Transverse colon (tissue), 4 donors: ENCODE data around the gene MGMT. TPM values are rescaled to one million over a fixed set of nuclear protein-coding genes. Genes with fewer than 3 reads are reported as not detected.

Experiments used
- DNase-seq: peaks from one replicate; pipeline ENCODE4 v3.0.0-alpha.2; 2019
- H3K27ac ChIP-seq, 4 donors: fragments of 200-600 bp; sonication (generic); 2 replicates each; pipeline ENCODE4 v1.5.1; 2016 to 2018; ENCODE audit warnings: inconsistent platforms in 4 of 4
- H3K27me3 ChIP-seq: fragments of 200-600 bp; sonication (generic); 2 replicates; pipeline ENCODE4 v1.5.1; 2017; ENCODE audit warnings: inconsistent platforms
- H3K36me3 ChIP-seq, 4 donors: fragments of 200-600 bp; sonication (generic); 2 replicates each; pipeline ENCODE4 v1.5.1; 2017 to 2019; ENCODE audit warnings: inconsistent platforms in 4 of 4
- H3K4me1 ChIP-seq, 4 donors: fragments of 200-600 bp; sonication (generic); 2 replicates each; pipeline ENCODE4 v1.5.1; 2017 to 2020; ENCODE audit warnings: inconsistent platforms in 4 of 4
- H3K4me3 ChIP-seq, 4 donors: fragments of 200-600 bp; sonication (generic); 1 replicate in 1 of 4; 2 replicates in 3 of 4; pipeline versions ENCODE4 v1.5.1 to v1.6.1; 2017 to 2019; ENCODE audit warnings: inconsistent platforms in 4 of 4
- H3K9me3 ChIP-seq, 2 donors: fragments of 200-600 bp; sonication (generic); 2 replicates each; pipeline ENCODE4 v1.5.1; 2017 to 2019; ENCODE audit warnings: inconsistent platforms in 2 of 2
- CTCF ChIP-seq, 5 experiments: fragments of 200-600 bp in 3 of 5; fragments of 450-650 bp in 2 of 5; sonication (generic) in 3 of 5; IDR thresholded peaks; 1 replicate in 2 of 5; 2 replicates in 3 of 5; pipeline ENCODE4 v1.5.1; 2016 to 2017; ENCODE audit warnings: antibody characterized with exemption in 5 of 5, inconsistent platforms in 3 of 5, mild to moderate bottlenecking in 2 of 5, moderate library complexity in 1 of 5
- EP300 ChIP-seq: sonication (generic); formaldehyde crosslinking; IDR thresholded peaks from one replicate; pipeline ENCODE4 v1.6.1; 2017; ENCODE audit warnings: antibody characterized with exemption, low read depth
- POLR2A ChIP-seq: fragments of 450-650 bp; IDR thresholded peaks from one replicate; pipeline ENCODE4 v1.6.1; 2016; ENCODE audit warnings: antibody characterized with exemption, mild to moderate bottlenecking, moderate library complexity
- POLR2AphosphoS5 ChIP-seq, 3 donors: sonication (generic); formaldehyde crosslinking; IDR thresholded peaks; one replicate each; pipeline ENCODE4 v1.6.1; 2016; ENCODE audit warnings: antibody characterized with exemption in 3 of 3
- WGBS, 2 donors: methylation state at CpG; one replicate each; pipeline ENCODE4 v1.1.5; 2018; ENCODE audit warnings: low coverage in 1 of 2; 5-methylcytosine and 5-hydroxymethylcytosine counted together
- in situ Hi-C, 4 donors: fragments of 200-750 bp; cut with MboI; loops; one replicate each; pipeline versions ENCODE4 v1.15.0 to v1.15.1; 2017; ENCODE audit warnings: low sequenced_read_pairs in 3 of 4, low pct_ligation_motif_present in 1 of 4, low pct_unique_long_range_greater_than_20kb in 1 of 4
- intact Hi-C: fragments of 100-400 bp; cut with DNase I; formaldehyde crosslinking; loops from one replicate; pipeline ENCODE4 v1.15.1; 2023; ENCODE audit warnings: low total_unique reads
- total RNA-seq, 4 donors: library from RNA; depleted of rRNA; stranded (reverse); fragments of >200 nt; gene quantifications; one replicate each; pipeline ENCODE4 v1.1.0, GENCODE V29; 2016

Gene MGMT
- total RNA-seq, 4 donors from 2014 or later, result 6.6 to 28.9 (median 14.0) TPM

- H3K36me3 ChIP-seq, result no peaks in the 10 kb centered on the region
- peaks cover 32 to 38% of the 10 kb centered on the region in 2 donors for H3K9me3 ChIP-seq
- H3K4me1 ChIP-seq, result no peaks in the 10 kb centered on the region
- in situ Hi-C loops, result no loop called here
- no peak overlapping the region for H3K27ac ChIP-seq
- no peak for DNase-seq
- WGBS, 2 donors, result 95 to 100% methylated on average over 1 of the region's 1 CpG
- TF ChIP-seq EP300, result no peak
- TF ChIP-seq POLR2A, result no peak
- TF ChIP-seq CTCF (IDR thresholded peaks at IDR 0.05), result no peak
- no peak for TF ChIP-seq POLR2AphosphoS5 (IDR thresholded peaks at IDR 0.05)
- no peaks in the 10 kb centered on the region for H3K27me3 ChIP-seq
- no peak overlapping the region for H3K4me3 ChIP-seq
- intact Hi-C loops, result no loop called here
Measured at GRCh38 chr10:129481641-129482040, 14.6 kb downstream of the MGMT start.

- no peaks in the 10 kb centered on the region for H3K36me3 ChIP-seq
- TF ChIP-seq CTCF (IDR thresholded peaks at IDR 0.05) (no peak), POLR2A (no peak), EP300 (no peak), POLR2AphosphoS5 (IDR thresholded peaks at IDR 0.05) (no peak)
- WGBS, 2 donors, result 88 to 97% methylated on average over 1 of the region's 1 CpG
- no peak overlapping the region for H3K4me3 ChIP-seq
- H3K27ac ChIP-seq, result no peak overlapping the region
- intact Hi-C loops, result no loop called here
- in situ Hi-C loops, result no loop called here
- H3K27me3 ChIP-seq, result no peaks in the 10 kb centered on the region
- no peaks in the 10 kb centered on the region for H3K4me1 ChIP-seq
- H3K9me3 ChIP-seq, result peaks cover 32 to 38% of the 10 kb centered on the region in 2 donors
- DNase-seq, result no peak
Measured at GRCh38 chr10:129483430-129484010, 16.5 kb downstream of the MGMT start.

- no peaks in the 10 kb centered on the region for H3K36me3 ChIP-seq
- H3K27ac ChIP-seq, result no peak overlapping the region
- no peaks in the 10 kb centered on the region for H3K4me1 ChIP-seq
- no peaks in the 10 kb centered on the region for H3K27me3 ChIP-seq
- no peak for DNase-seq
- no peak overlapping the region for H3K4me3 ChIP-seq
- in situ Hi-C loops (no loop called here), intact Hi-C loops (no loop called here)
- peaks cover 46 to 53% of the 10 kb centered on the region in 2 donors for H3K9me3 ChIP-seq
- TF ChIP-seq POLR2A (no peak), POLR2AphosphoS5 (IDR thresholded peaks at IDR 0.05) (no peak), EP300 (no peak), CTCF (IDR thresholded peaks at IDR 0.05) (no peak)
- 42 to 63% methylated on average over 3 of the region's 3 CpGs for WGBS, 2 donors
Measured at GRCh38 chr10:129486805-129487204, 19.8 kb downstream of the MGMT start.

- intact Hi-C loops, result no loop called here
- TF ChIP-seq POLR2A (no peak), POLR2AphosphoS5 (IDR thresholded peaks at IDR 0.05) (no peak), CTCF (IDR thresholded peaks at IDR 0.05) (no peak), EP300 (no peak)
- H3K27ac ChIP-seq, result no peak overlapping the region
- in situ Hi-C loops, result no loop called here
- 88 to 100% methylated on average over 5 of the region's 5 CpGs for WGBS, 2 donors
- H3K9me3 ChIP-seq, result peaks cover 27 to 29% of the 10 kb centered on the region in 2 donors
- no peaks in the 10 kb centered on the region for H3K27me3 ChIP-seq
- no peaks in the 10 kb centered on the region for H3K36me3 ChIP-seq
- no peak for DNase-seq
- no peak overlapping the region for H3K4me3 ChIP-seq
- H3K4me1 ChIP-seq, result no peaks in the 10 kb centered on the region
Measured at GRCh38 chr10:129491123-129491734, 24.2 kb downstream of the MGMT start.
